ENCODE results near the gene COL6A1. TPM values are rescaled to one million over a fixed set of nuclear protein-coding genes. Genes with fewer than 3 reads are reported as not detected.
"Not testable (repeated sequence)": the region's sequence is repeated elsewhere in the genome, so short reads cannot be mapped to it uniquely, and the experiment has no call there.

Gene COL6A1
- total and polyA plus RNA-seq, 3 experiments from 2014 or later, result 1.6 to 13.1 (median 12.1) TPM

- Mint-ChIP-seq H3K9me3 (no peaks in the 10 kb centered on the region), H3K4me3 (no peak overlapping the region), H3K27me3 (peaks cover 14 to 22% of the 10 kb centered on the region in 2 donors), H3K4me1 (no peaks in the 10 kb centered on the region), H3K27ac (no peak overlapping the region), H3K36me3 (no peaks in the 10 kb centered on the region)
- Histone ChIP-seq H3K27ac (ENCODE audit: low read depth, low read length) (no peak overlapping the region), H3K27me3 (ENCODE audit: insufficient read depth, low read length, poor library complexity, severe bottlenecking) (no peaks in the 10 kb centered on the region), H3K36me3 (ENCODE audit: insufficient read depth, low read length) (no peaks in the 10 kb centered on the region), H3K4me3 (ENCODE audit: low read length) (no peak overlapping the region), H3K9me3 (ENCODE audit: low read length) (no peaks in the 10 kb centered on the region), H3K4me1 (ENCODE audit: insufficient read depth, low read length) (no peaks in the 10 kb centered on the region)
- POLR2A ChIA-PET, result no interaction called here
- CTCF ChIA-PET, result no interaction called here
- no peak for DNase-seq
These were observed 31.4 kb upstream of the COL6A1 start for GRCh38 chr21:45949928-45950739.

DNA sequence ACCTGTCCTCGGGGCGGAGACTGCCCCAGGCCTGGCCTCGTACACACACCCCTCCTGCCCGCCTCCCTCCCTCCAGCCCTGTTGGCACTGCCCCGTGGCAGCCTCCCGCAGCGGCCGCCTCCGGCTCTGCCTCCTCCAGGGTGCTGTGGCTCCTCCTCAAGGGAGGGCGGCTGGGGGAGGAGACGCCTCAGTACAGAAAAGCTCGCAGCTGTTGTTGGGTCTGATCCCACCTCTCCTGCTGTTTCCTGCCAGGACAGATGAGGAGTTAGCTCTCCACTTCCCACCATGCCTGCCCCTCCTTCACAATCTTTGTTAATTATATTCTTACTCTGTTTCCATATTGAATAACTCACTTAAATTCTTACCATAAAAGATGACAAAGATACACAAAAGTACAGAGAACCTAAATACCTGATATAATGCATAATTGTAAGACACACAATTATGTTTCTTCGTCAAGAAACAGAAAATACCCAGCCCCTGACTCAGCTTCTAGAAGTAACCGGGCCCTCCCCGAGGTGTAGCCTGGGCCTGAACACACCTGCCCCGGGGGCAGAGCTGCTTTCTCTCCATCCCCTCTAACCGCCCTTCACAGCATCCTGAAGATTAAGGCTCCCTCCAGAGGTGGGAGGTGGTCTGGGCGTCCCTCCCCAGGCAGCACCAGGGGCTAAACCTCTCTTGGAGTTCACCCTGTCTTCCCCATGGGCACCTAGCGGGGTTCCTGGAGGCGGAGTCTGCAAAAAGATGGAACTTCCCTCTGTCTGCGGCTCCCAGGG is 30.6 kb upstream of the COL6A1 start:
- POLR2A ChIA-PET, result no interaction called here
- Mint-ChIP-seq H3K9me3 (no peaks in the 10 kb centered on the region), H3K4me1 (no peaks in the 10 kb centered on the region), H3K4me3 (no peak overlapping the region), H3K27me3 (peaks cover 14 to 28% of the 10 kb centered on the region in 2 donors), H3K36me3 (no peaks in the 10 kb centered on the region), H3K27ac (no peak overlapping the region)
- H3K4me1 ChIP-seq (ENCODE audit: insufficient read depth, low read length), result no peaks in the 10 kb centered on the region
- no peaks in the 10 kb centered on the region for H3K9me3 ChIP-seq (ENCODE audit: low read length)
- H3K4me3 ChIP-seq (ENCODE audit: low read length), result no peak overlapping the region
- no peak overlapping the region for H3K27ac ChIP-seq (ENCODE audit: low read depth, low read length)
- CTCF ChIA-PET, result no interaction called here
- DNase-seq, result no peak
- no peaks in the 10 kb centered on the region for H3K36me3 ChIP-seq (ENCODE audit: insufficient read depth, low read length)
- no peaks in the 10 kb centered on the region for H3K27me3 ChIP-seq (ENCODE audit: insufficient read depth, low read length, poor library complexity, severe bottlenecking)

DNA sequence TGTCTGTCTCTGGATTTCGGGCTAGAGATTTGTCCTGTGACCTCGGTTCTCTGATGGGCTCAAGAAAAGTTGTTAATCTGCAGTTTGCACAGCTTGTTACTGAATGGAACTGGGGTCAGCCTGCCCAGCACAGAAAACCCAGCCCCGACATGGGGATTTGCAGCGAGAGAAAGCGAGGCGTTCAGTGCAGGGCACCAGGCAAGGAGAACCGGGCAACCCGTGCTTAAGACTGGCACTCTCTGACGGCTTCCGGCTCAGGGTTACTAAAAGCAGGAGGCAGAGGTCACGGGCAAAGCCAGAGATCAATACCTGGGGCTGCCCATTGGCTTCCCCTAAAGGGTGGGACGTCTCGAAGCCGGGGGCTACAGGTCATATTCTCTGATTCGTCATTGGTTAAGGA is 29.9 kb upstream of the COL6A1 start:
- H3K9me3 Mint-ChIP-seq, result no peaks in the 10 kb centered on the region
- H3K4me3 Mint-ChIP-seq, result no peak overlapping the region
- DNase-seq, result no peak
- no peaks in the 10 kb centered on the region for H3K36me3 ChIP-seq (ENCODE audit: insufficient read depth, low read length)
- no peaks in the 10 kb centered on the region for H3K9me3 ChIP-seq (ENCODE audit: low read length)
- H3K27me3 Mint-ChIP-seq, result peaks cover 14 to 35% of the 10 kb centered on the region in 2 donors
- H3K4me1 Mint-ChIP-seq, result no peaks in the 10 kb centered on the region
- H3K27ac Mint-ChIP-seq, result peak overlapping the region in 1 of 8 donors; percentile 50
- H3K4me1 ChIP-seq (ENCODE audit: insufficient read depth, low read length), result no peaks in the 10 kb centered on the region
- H3K27ac ChIP-seq (ENCODE audit: low read depth, low read length), result no peak overlapping the region
- no peak overlapping the region for H3K4me3 ChIP-seq (ENCODE audit: low read length)
- ChIA-PET POLR2A (no interaction called here), CTCF (no interaction called here)
- H3K36me3 Mint-ChIP-seq, result no peaks in the 10 kb centered on the region
- H3K27me3 ChIP-seq (ENCODE audit: insufficient read depth, low read length, poor library complexity, severe bottlenecking), result no peaks in the 10 kb centered on the region

- H3K9me3 Mint-ChIP-seq; H3K27ac ChIP-seq (ENCODE audit: low read depth, low read length); H3K4me1 Mint-ChIP-seq; H3K9me3 ChIP-seq (ENCODE audit: low read length); CTCF ChIA-PET; H3K27ac Mint-ChIP-seq; H3K36me3 ChIP-seq (ENCODE audit: insufficient read depth, low read length); H3K4me1 ChIP-seq (ENCODE audit: insufficient read depth, low read length); H3K36me3 Mint-ChIP-seq; H3K27me3 ChIP-seq (ENCODE audit: insufficient read depth, low read length, poor library complexity, severe bottlenecking); H3K4me3 ChIP-seq (ENCODE audit: low read length); DNase-seq; POLR2A ChIA-PET; H3K4me3 Mint-ChIP-seq: not testable (repeated sequence)
- peaks cover 17 to 42% of the 10 kb centered on the region in 2 donors for H3K27me3 Mint-ChIP-seq
These were observed 29.0 kb upstream of the COL6A1 start for GRCh38 chr21:45952527-45952926.

DNA sequence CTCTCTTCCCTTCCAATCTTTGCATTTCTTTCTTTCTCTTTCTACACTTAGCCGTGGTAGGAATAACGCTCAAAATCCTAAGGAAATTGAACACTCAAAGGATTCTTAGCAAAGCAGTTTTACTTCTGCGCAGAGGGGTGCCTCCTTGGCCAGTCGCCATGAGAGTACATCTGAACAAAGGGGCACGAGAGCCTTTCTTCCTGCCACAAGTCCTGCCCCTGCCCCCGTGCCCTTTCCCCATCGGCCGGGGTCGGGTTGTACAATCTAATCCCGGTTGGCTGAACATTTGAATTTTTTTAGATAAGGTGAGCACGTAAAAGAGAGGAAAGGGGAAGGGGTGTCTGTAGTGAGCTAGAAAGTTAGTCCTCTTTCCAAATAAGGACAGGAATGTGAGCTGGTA is 28.6 kb upstream of the COL6A1 start:
- H3K36me3 ChIP-seq (ENCODE audit: insufficient read depth, low read length), result no peaks in the 10 kb centered on the region
- Mint-ChIP-seq H3K9me3 (no peaks in the 10 kb centered on the region), H3K4me1 (peaks cover 0 to under 1% (median 0%) of the 10 kb centered on the region in 3 donors), H3K27ac (no peak overlapping the region), H3K4me3 (no peak overlapping the region), H3K27me3 (peaks cover 20 to 44% of the 10 kb centered on the region in 2 donors), H3K36me3 (no peaks in the 10 kb centered on the region)
- no peaks in the 10 kb centered on the region for H3K27me3 ChIP-seq (ENCODE audit: insufficient read depth, low read length, poor library complexity, severe bottlenecking)
- no peak overlapping the region for H3K27ac ChIP-seq (ENCODE audit: low read depth, low read length)
- POLR2A ChIA-PET, result no interaction called here
- DNase-seq, result no peak
- no peak overlapping the region for H3K4me3 ChIP-seq (ENCODE audit: low read length)
- CTCF ChIA-PET, result no interaction called here
- no peaks in the 10 kb centered on the region for H3K4me1 ChIP-seq (ENCODE audit: insufficient read depth, low read length)
- H3K9me3 ChIP-seq (ENCODE audit: low read length), result no peaks in the 10 kb centered on the region

DNA sequence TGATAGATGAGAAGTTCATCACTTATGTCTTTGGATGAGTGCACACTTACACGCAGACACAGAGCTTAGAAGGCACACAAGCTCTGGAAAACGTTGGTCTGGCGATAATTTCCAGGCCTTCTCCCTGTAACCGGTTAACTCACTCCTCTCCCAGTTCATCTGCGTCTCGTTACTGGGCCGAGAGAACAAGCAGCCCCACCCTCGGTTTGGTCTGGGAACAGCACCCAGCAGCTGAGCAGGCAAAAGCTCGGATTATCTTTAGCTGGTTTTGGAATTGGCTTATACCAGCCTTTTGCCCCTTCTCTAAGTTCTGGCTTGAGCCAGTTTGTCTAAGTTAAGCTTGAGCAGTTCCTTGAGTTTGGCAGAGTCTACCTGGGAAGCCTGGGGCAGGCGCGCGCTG is 27.3 kb upstream of the COL6A1 start:
- H3K27me3 Mint-ChIP-seq, result peaks cover 24 to 54% of the 10 kb centered on the region in 2 donors
- peaks cover 0 to 4% (median 0%) of the 10 kb centered on the region in 3 donors for H3K36me3 Mint-ChIP-seq
- no peaks in the 10 kb centered on the region for H3K27me3 ChIP-seq (ENCODE audit: insufficient read depth, low read length, poor library complexity, severe bottlenecking)
- H3K4me3 Mint-ChIP-seq, result no peak overlapping the region
- peaks cover 0 to 2% (median 0%) of the 10 kb centered on the region in 5 donors for H3K9me3 Mint-ChIP-seq
- H3K27ac Mint-ChIP-seq, result no peak overlapping the region
- no peak overlapping the region for H3K4me3 ChIP-seq (ENCODE audit: low read length)
- H3K4me1 ChIP-seq (ENCODE audit: insufficient read depth, low read length), result no peaks in the 10 kb centered on the region
- H3K27ac ChIP-seq (ENCODE audit: low read depth, low read length), result no peak overlapping the region
- CTCF ChIA-PET, result no interaction called here
- H3K9me3 ChIP-seq (ENCODE audit: low read length), result no peaks in the 10 kb centered on the region
- H3K36me3 ChIP-seq (ENCODE audit: insufficient read depth, low read length), result no peaks in the 10 kb centered on the region
- H3K4me1 Mint-ChIP-seq, result peaks cover 0 to 9% (median 0%) of the 10 kb centered on the region in 3 donors
- no peak for DNase-seq
- POLR2A ChIA-PET, result no interaction called here

- POLR2A ChIA-PET, result no interaction called here
- no peaks in the 10 kb centered on the region for H3K36me3 ChIP-seq (ENCODE audit: insufficient read depth, low read length)
- Mint-ChIP-seq H3K27me3 (peaks cover 24 to 58% of the 10 kb centered on the region in 2 donors), H3K9me3 (peaks cover 0 to 2% (median 0%) of the 10 kb centered on the region in 5 donors), H3K4me3 (no peak overlapping the region), H3K27ac (no peak overlapping the region), H3K4me1 (peaks cover 0 to 9% (median 0%) of the 10 kb centered on the region in 3 donors), H3K36me3 (peaks cover 0 to 4% (median 0%) of the 10 kb centered on the region in 3 donors)
- CTCF ChIA-PET, result no interaction called here
- no peaks in the 10 kb centered on the region for H3K27me3 ChIP-seq (ENCODE audit: insufficient read depth, low read length, poor library complexity, severe bottlenecking)
- H3K9me3 ChIP-seq (ENCODE audit: low read length), result no peaks in the 10 kb centered on the region
- H3K4me3 ChIP-seq (ENCODE audit: low read length), result no peak overlapping the region
- no peaks in the 10 kb centered on the region for H3K4me1 ChIP-seq (ENCODE audit: insufficient read depth, low read length)
- no peak for DNase-seq
- H3K27ac ChIP-seq (ENCODE audit: low read depth, low read length), result no peak overlapping the region
These were observed 26.6 kb upstream of the COL6A1 start for GRCh38 chr21:45954921-45955320.

- no peaks in the 10 kb centered on the region for H3K36me3 ChIP-seq (ENCODE audit: insufficient read depth, low read length)
- no peaks in the 10 kb centered on the region for H3K4me1 ChIP-seq (ENCODE audit: insufficient read depth, low read length)
- H3K27ac Mint-ChIP-seq, result no peak overlapping the region
- H3K36me3 Mint-ChIP-seq, result peaks cover 0 to 23% (median 0%) of the 10 kb centered on the region in 3 donors
- POLR2A ChIA-PET, result no interaction called here
- no peak overlapping the region for H3K4me3 ChIP-seq (ENCODE audit: low read length)
- peaks cover 0 to 9% (median 0%) of the 10 kb centered on the region in 3 donors for H3K4me1 Mint-ChIP-seq
- H3K4me3 Mint-ChIP-seq, result no peak overlapping the region
- no peaks in the 10 kb centered on the region for H3K9me3 ChIP-seq (ENCODE audit: low read length)
- no peak for DNase-seq
- peaks cover 33 to 75% of the 10 kb centered on the region in 2 donors for H3K27me3 Mint-ChIP-seq
- no peaks in the 10 kb centered on the region for H3K27me3 ChIP-seq (ENCODE audit: insufficient read depth, low read length, poor library complexity, severe bottlenecking)
- H3K27ac ChIP-seq (ENCODE audit: low read depth, low read length), result no peak overlapping the region
- H3K9me3 Mint-ChIP-seq, result peaks cover 0 to 17% (median 13%) of the 10 kb centered on the region in 5 donors
- CTCF ChIA-PET, result no interaction called here
These were observed 24.0 kb upstream of the COL6A1 start for GRCh38 chr21:45957551-45957950.

Data from CD8-positive, alpha-beta memory T cell (primary cell).